Large intestine (tissue), 3 donors: ENCODE data around the gene MRPL32. TPM values are rescaled to one million over a fixed set of nuclear protein-coding genes. Genes with fewer than 3 reads are reported as not detected.
A peak's percentile ranks its signal among the peaks of the same experiment; 100 is the strongest.

Experiments used
- DNase-seq, 2 donors: peaks; one replicate each; pipeline versions ENCODE4 v3.0.0 to v3.0.0-alpha.2; 2013
- H3K27ac ChIP-seq: one replicate; pipeline ENCODE4 v1.5.1; 2013; ENCODE audit warnings: low read length
- H3K27me3 ChIP-seq: 2 replicates; pipeline ENCODE4 v1.6.1; 2013; ENCODE audit warnings: low read length; ENCODE audit not compliant: control insufficient read depth, insufficient read depth
- H3K36me3 ChIP-seq: 2 replicates; pipeline ENCODE4 v1.6.1; 2013; ENCODE audit warnings: low read length; ENCODE audit not compliant: control insufficient read depth, insufficient read depth
- H3K4me1 ChIP-seq: one replicate; pipeline ENCODE4 v1.6.1; 2013; ENCODE audit warnings: low read length; ENCODE audit not compliant: control insufficient read depth, insufficient read depth
- H3K4me3 ChIP-seq: one replicate; pipeline ENCODE4 v1.5.1; 2013; ENCODE audit warnings: low read length
- H3K9me3 ChIP-seq: one replicate; pipeline ENCODE4 v1.6.1; 2013; ENCODE audit warnings: mild to moderate bottlenecking, low read depth, low read length, moderate library complexity; ENCODE audit not compliant: control insufficient read depth
- WGBS: methylation state at CpG from one replicate; pipeline ENCODE4 v1.1.5; 2013; ENCODE audit warnings: low lambda C conversion rate; ENCODE audit not compliant: insufficient coverage; 5-methylcytosine and 5-hydroxymethylcytosine counted together
- polyA plus RNA-seq: library from polyadenylated mRNA; unstranded; fragments of 120-200 nt; gene quantifications from one replicate; pipeline ENCODE4 v1.2.1, GENCODE V29; 2013

Gene MRPL32
- polyA plus RNA-seq, 1 donor, result 52.2 TPM

GRCh38 chr7:42925630-42926029 is 6.5 kb upstream of the MRPL32 start:
- Histone ChIP-seq H3K36me3 (peaks cover 40% of the 10 kb centered on the region), H3K9me3 (no peaks in the 10 kb centered on the region), H3K4me1 (peaks cover 6% of the 10 kb centered on the region), H3K4me3 (no peak overlapping the region), H3K27me3 (no peaks in the 10 kb centered on the region), H3K27ac (no peak overlapping the region)
- no peak for DNase-seq
- WGBS, result no CpG with 5 or more reads among the region's 1 CpG

GRCh38 chr7:42926204-42926603 is 6.0 kb upstream of the MRPL32 start:
- Histone ChIP-seq H3K36me3 (peaks cover 34% of the 10 kb centered on the region), H3K27ac (no peak overlapping the region), H3K9me3 (no peaks in the 10 kb centered on the region), H3K4me1 (peaks cover 7% of the 10 kb centered on the region), H3K4me3 (no peak overlapping the region), H3K27me3 (no peaks in the 10 kb centered on the region)
- DNase-seq, result no peak
- WGBS, result 80% methylated on average over 2 of the region's 5 CpGs

GRCh38 chr7:42928754-42929153 is 3.4 kb upstream of the MRPL32 start:
- no peak for DNase-seq
- no peak overlapping the region for H3K27ac ChIP-seq
- no peak overlapping the region for H3K4me3 ChIP-seq
- no peaks in the 10 kb centered on the region for H3K9me3 ChIP-seq
- WGBS, result 0% methylated on average over 1 of the region's 3 CpGs
- no peaks in the 10 kb centered on the region for H3K27me3 ChIP-seq
- H3K4me1 ChIP-seq, result peaks cover 9% of the 10 kb centered on the region
- peaks cover 26% of the 10 kb centered on the region for H3K36me3 ChIP-seq

- no peak overlapping the region for H3K4me3 ChIP-seq
- 44% methylated on average over 3 of the region's 3 CpGs for WGBS
- H3K9me3 ChIP-seq, result no peaks in the 10 kb centered on the region
- H3K27ac ChIP-seq, result no peak overlapping the region
- peaks cover 9% of the 10 kb centered on the region for H3K4me1 ChIP-seq
- peaks cover 21% of the 10 kb centered on the region for H3K36me3 ChIP-seq
- no peaks in the 10 kb centered on the region for H3K27me3 ChIP-seq
- DNase-seq, result no peak
Measured at GRCh38 chr7:42929449-42929848, 2.7 kb upstream of the MRPL32 start.

GRCh38 chr7:42930889-42931288 is 1.3 kb upstream of the MRPL32 start:
- H3K4me1 ChIP-seq, result peaks cover 9% of the 10 kb centered on the region
- peak overlapping the region; percentile 87 for H3K4me3 ChIP-seq
- H3K27me3 ChIP-seq, result no peaks in the 10 kb centered on the region
- H3K9me3 ChIP-seq, result no peaks in the 10 kb centered on the region
- no CpG with 5 or more reads among the region's 5 CpGs for WGBS
- H3K27ac ChIP-seq, result no peak overlapping the region
- DNase-seq, result no peak
- peaks cover 16% of the 10 kb centered on the region for H3K36me3 ChIP-seq

GRCh38 chr7:42931447-42931833 is 736 bp upstream of the MRPL32 start:
- DNase-seq, result no peak

GRCh38 chr7:42932811-42933591 is 825 bp downstream of the MRPL32 start:
- 0% methylated on average over 1 of the region's 17 CpGs for WGBS
- peak overlapping the region; percentile 87 for H3K4me3 ChIP-seq
- DNase-seq, result peak in 1 of 2 donors; percentile 45
- no peaks in the 10 kb centered on the region for H3K27me3 ChIP-seq
- H3K9me3 ChIP-seq, result no peaks in the 10 kb centered on the region
- peak overlapping the region; percentile 75 for H3K27ac ChIP-seq
- peaks cover 9% of the 10 kb centered on the region for H3K4me1 ChIP-seq
- peaks cover 15% of the 10 kb centered on the region for H3K36me3 ChIP-seq

More at GRCh38 chr7:42931447-42931833, 736 bp upstream of the MRPL32 start:
- H3K4me3 ChIP-seq, result peak overlapping the region; percentile 87
- H3K4me1 ChIP-seq, result peaks cover 9% of the 10 kb centered on the region
- peaks cover 14% of the 10 kb centered on the region for H3K36me3 ChIP-seq
- H3K9me3 ChIP-seq, result no peaks in the 10 kb centered on the region
- H3K27ac ChIP-seq, result peak overlapping the region; percentile 55
- no peaks in the 10 kb centered on the region for H3K27me3 ChIP-seq
- 0% methylated on average over 2 of the region's 12 CpGs for WGBS

GRCh38 chr7:42934291-42934690 is 2.1 kb downstream of the MRPL32 start:
- WGBS, result 100% methylated on average over 1 of the region's 3 CpGs
- no peak for DNase-seq
- H3K36me3 ChIP-seq, result peaks cover 26% of the 10 kb centered on the region

GRCh38 chr7:42935861-42936260 is 3.7 kb downstream of the MRPL32 start:
- 100% methylated on average over 2 of the region's 5 CpGs for WGBS
- peaks cover 30% of the 10 kb centered on the region for H3K36me3 ChIP-seq
- H3K27me3 ChIP-seq, result no peaks in the 10 kb centered on the region
- H3K4me1 ChIP-seq, result peaks cover 2% of the 10 kb centered on the region
- no peak for DNase-seq
- H3K4me3 ChIP-seq, result no peak overlapping the region
- H3K9me3 ChIP-seq, result no peaks in the 10 kb centered on the region
- H3K27ac ChIP-seq, result no peak overlapping the region

More at GRCh38 chr7:42934291-42934690, 2.1 kb downstream of the MRPL32 start:
- Histone ChIP-seq H3K27me3 (no peaks in the 10 kb centered on the region), H3K27ac (no peak overlapping the region), H3K9me3 (no peaks in the 10 kb centered on the region), H3K4me3 (no peak overlapping the region), H3K4me1 (peaks cover 9% of the 10 kb centered on the region)

- Histone ChIP-seq H3K27me3 (no peaks in the 10 kb centered on the region), H3K9me3 (no peaks in the 10 kb centered on the region), H3K4me1 (no peaks in the 10 kb centered on the region), H3K4me3 (no peak overlapping the region), H3K36me3 (peaks cover 30% of the 10 kb centered on the region), H3K27ac (no peak overlapping the region)
- no peak for DNase-seq
- no CpG with 5 or more reads among the region's 4 CpGs for WGBS
Measured at GRCh38 chr7:42939457-42940240, 7.5 kb downstream of the MRPL32 start.
